Measurements from ENCODE around the gene MED22. TPM values are rescaled to one million over a fixed set of nuclear protein-coding genes. Genes with fewer than 3 reads are reported as not detected.
"Not testable (repeated sequence)": the region's sequence is repeated elsewhere in the genome, so short reads cannot be mapped to it uniquely, and the experiment has no call there.

The MED22 gene
- polyA plus RNA-seq (2011; rRNA removed) (18.4 and 28.3 TPM in 2 replicates), polyA minus RNA-seq (2011; rRNA and poly(A)+ RNA removed) (19.9 and 35.0 TPM in 2 replicates)

DNA sequence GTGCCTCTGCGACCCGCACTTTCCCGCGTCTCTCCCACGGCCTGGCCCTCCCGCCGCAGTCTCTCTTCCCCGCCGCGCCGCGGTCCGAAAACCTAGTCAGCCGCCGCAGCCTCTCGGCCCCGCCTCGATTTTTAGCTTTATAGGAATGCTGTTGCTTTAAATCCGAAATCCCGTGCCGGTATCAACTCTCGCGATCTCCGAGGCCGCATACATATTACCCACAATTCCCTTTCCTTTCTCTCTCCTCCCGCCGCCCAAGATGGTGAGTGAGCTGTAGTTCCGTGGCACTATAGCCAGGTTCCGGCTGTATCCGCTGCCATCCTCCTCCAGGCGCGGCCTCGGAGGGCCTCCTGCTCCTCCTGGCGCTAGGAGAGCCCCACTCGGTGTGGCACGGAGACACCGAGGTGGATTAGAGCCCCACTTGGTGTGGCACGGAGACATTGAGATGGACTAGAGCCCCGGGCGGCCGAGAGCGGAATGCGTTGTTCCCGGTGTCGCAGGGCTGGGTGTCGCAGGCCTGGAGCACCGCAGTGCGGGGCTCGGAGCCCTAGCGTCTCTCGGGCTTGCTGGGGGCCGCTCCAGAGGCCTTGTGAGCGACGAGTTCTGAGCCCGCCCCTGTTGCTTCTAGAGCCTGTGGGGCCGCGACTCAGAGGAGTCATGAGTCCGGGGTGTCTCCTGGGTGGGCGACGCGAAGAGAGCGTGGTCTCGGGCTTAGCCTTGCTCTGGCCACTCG lies at the start of gene MED22, which contains the start of gene RPL7A:
Gene MED22, minus strand, starts transcription at position 147 of the 733 bp plus-strand sequence. CDS start 1,469 bp downstream, outside the sequence.
Gene RPL7A, plus strand, starts transcription at position 234 of the 733 bp plus-strand sequence. Its CDS starts 26 bp downstream, at position 260.
- POLR2A ChIA-PET = interaction anchor here (0.6 to 1.0 kb wide), 4 partner anchors 13 to 318 kb away, joined by 3 to 8 read pairs (median 4); partner anchors contain the start of gene SURF6
- CTCF ChIA-PET = no interaction called here
- Histone ChIP-seq H3K27me3 (ENCODE audit: control insufficient read depth, insufficient read depth, low read length) (no peaks in the 10 kb centered on the region), H3K4me3 (ENCODE audit: low read depth, low read length) (peak within 1 kb of the TSS; percentile 99), H3K36me3 (ENCODE audit: control insufficient read depth, insufficient read depth, low read length) (peaks cover 51% of the 10 kb centered on the region)
- DNase-seq (ENCODE audit: low read depth) = peak; percentile 87
- TF ChIP-seq, protein P1, sequence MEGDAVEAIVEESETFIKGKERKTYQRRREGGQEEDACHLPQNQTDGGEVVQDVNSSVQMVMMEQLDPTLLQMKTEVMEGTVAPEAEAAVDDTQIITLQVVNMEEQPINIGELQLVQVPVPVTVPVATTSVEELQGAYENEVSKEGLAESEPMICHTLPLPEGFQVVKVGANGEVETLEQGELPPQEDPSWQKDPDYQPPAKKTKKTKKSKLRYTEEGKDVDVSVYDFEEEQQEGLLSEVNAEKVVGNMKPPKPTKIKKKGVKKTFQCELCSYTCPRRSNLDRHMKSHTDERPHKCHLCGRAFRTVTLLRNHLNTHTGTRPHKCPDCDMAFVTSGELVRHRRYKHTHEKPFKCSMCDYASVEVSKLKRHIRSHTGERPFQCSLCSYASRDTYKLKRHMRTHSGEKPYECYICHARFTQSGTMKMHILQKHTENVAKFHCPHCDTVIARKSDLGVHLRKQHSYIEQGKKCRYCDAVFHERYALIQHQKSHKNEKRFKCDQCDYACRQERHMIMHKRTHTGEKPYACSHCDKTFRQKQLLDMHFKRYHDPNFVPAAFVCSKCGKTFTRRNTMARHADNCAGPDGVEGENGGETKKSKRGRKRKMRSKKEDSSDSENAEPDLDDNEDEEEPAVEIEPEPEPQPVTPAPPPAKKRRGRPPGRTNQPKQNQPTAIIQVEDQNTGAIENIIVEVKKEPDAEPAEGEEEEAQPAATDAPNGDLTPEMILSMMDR (IDR thresholded peaks at IDR 0.05; ENCODE audit: insufficient read depth, low read depth, low read length) = no peak

DNA sequence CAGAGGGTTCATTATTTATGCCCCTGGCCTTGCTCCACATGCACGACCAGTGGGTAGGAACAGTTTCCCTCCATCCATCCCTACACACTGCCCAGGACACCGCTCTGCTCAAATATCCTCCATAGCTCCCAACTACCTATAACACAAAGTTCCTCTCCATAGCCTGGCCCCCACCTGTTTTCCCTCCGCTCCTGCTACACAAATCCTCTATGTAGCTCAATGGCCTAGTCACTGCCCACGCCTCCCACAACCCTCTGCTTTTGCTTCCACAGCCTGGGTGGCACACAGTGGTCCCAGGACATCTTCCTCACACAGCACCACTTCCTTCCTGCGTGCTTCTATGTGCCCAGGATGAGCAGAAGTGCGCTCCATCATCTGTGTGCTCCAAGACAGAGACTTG lies 49.4 kb upstream of the MED22 start:
- no peak for DNase-seq (ENCODE audit: low read depth)
- Histone ChIP-seq H3K4me3 (ENCODE audit: low read depth, low read length) (no peak overlapping the region), H3K27me3 (ENCODE audit: control insufficient read depth, insufficient read depth, low read length) (peaks cover 13% of the 10 kb centered on the region), H3K36me3 (ENCODE audit: control insufficient read depth, insufficient read depth, low read length) (peaks cover 3% of the 10 kb centered on the region; the same call in 1 of the 2 replicates)
- ChIA-PET CTCF (interaction anchor here (1.4 kb wide), 2 partner anchors 11 to 98 kb away, joined by 4 to 5 read pairs; no protein-coding TSS in a partner anchor), POLR2A (no interaction called here)
- TF ChIP-seq, protein P1 (IDR thresholded peaks at IDR 0.05; ENCODE audit: insufficient read depth, low read depth, low read length) = no peak

DNA sequence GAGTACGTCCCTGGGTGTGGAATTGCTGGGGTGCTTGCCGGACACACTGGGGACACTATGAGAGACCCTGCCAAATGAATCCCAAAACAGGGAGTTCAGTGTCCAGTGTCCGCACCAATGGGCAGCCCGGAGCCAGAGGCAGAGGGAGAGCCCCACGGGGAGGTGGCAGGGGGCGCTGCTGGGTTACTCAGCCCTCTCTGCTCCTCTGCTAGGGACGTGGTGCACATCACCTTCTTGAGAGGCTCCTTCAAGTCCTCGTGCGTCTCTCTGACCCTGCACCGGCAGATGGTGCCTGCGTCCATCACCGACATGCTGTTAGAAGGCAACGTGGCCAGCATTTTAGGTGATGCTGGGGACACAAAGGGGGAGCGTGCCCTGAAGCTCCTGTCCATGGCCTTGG lies 49.0 kb upstream of the MED22 start:
- DNase-seq (ENCODE audit: low read depth) = no peak
- ChIA-PET CTCF (interaction anchor here (1.4 kb wide), 2 partner anchors 11 to 99 kb away, joined by 4 to 5 read pairs; no protein-coding TSS in a partner anchor), POLR2A (no interaction called here)
- H3K4me3 ChIP-seq (ENCODE audit: low read depth, low read length) = no peak overlapping the region
- peaks cover 3% of the 10 kb centered on the region; the same call in 1 of the 2 replicates for H3K36me3 ChIP-seq (ENCODE audit: control insufficient read depth, insufficient read depth, low read length)
- H3K27me3 ChIP-seq (ENCODE audit: control insufficient read depth, insufficient read depth, low read length) = peaks cover 13% of the 10 kb centered on the region
- TF ChIP-seq, protein P1 (IDR thresholded peaks at IDR 0.05; ENCODE audit: insufficient read depth, low read depth, low read length) = peak; percentile 44

DNA sequence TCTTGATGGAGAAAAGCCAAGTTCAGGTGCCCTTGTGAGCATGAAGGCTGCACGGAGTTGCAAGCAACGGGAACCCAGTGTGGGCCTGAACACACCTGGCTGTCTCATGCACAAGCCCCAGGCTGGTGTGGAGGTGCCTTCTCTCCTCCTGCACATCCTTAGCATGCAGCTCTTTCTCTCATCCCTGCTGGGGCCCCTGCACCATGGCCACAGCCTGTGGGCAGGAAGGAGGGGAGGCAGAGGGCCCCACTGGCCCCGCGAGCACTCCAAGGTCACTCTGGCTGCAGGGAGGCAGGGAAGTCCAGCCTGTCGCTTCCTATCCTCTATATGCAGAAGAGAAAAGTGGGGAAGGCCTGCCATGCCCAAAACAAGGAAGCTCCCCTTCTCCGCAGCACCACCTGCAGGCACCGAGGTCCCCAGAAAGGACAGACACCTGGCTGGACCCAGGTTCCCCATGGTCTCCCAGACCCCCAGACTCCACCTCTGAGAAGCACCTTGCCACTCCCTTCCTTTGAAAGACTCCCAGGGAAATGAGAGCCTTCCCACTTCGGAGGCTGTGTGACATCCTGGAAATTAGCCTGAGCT lies 46.8 kb upstream of the MED22 start:
- H3K36me3 ChIP-seq (ENCODE audit: control insufficient read depth, insufficient read depth, low read length) = no peaks in the 10 kb centered on the region
- TF ChIP-seq, protein P1 (IDR thresholded peaks at IDR 0.05; ENCODE audit: insufficient read depth, low read depth, low read length) = no peak
- ChIA-PET POLR2A (no interaction called here), CTCF (interaction anchor here (0.9 to 1.7 kb wide), 2 partner anchors 8 to 89 kb away, joined by 3 to 5 read pairs; no protein-coding TSS in a partner anchor)
- peaks cover 13% of the 10 kb centered on the region for H3K27me3 ChIP-seq (ENCODE audit: control insufficient read depth, insufficient read depth, low read length)
- no peak for DNase-seq (ENCODE audit: low read depth)
- H3K4me3 ChIP-seq (ENCODE audit: low read depth, low read length) = no peak overlapping the region

DNA sequence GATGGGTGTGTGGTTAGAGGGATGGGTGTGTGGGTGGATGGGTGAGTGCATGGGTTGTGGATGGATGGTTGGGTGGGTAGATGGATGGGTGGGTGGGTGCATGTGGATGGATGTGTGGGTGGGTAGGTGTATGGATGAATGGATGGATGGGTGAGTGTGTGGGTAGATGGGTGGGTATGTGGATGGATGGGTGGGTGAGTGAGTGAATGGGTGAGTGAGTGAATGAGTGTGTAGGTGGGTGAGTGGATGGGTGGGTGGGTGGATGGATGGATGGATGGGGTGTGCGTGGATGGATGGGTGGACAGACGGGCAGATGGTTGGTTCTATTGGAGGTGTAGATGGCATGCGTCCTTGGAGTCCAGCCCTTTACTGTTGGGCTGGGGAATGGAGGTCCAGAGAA lies 45.5 kb upstream of the MED22 start:
- TF ChIP-seq, protein P1 (IDR thresholded peaks at IDR 0.05; ENCODE audit: insufficient read depth, low read depth, low read length) = no peak
- ChIA-PET CTCF (no interaction called here), POLR2A (no interaction called here)
- no peak overlapping the region for H3K4me3 ChIP-seq (ENCODE audit: low read depth, low read length)
- no peaks in the 10 kb centered on the region for H3K36me3 ChIP-seq (ENCODE audit: control insufficient read depth, insufficient read depth, low read length)
- H3K27me3 ChIP-seq (ENCODE audit: control insufficient read depth, insufficient read depth, low read length) = peaks cover 13% of the 10 kb centered on the region
- DNase-seq (ENCODE audit: low read depth) = no peak

DNA sequence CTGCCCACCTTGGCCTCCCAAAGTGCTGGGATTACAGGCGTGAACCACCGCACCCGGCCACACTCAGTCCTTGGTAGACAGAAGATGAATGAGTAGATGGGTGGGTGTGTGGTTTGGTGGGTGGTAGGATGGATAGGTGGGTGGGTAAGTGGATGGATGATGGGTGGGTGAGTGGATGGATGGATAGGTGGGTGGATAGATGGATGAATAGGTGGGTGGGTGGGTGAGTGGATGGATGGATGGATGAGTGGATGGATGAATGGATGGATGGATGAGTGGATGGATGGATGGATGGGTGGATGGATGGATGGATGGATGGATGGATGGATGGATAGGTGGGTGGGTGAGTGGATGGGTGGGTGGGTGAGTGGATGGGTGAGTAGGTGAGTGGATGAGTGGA lies 44.4 kb upstream of the MED22 start:
- H3K27me3 ChIP-seq (ENCODE audit: control insufficient read depth, insufficient read depth, low read length); CTCF ChIA-PET; POLR2A ChIA-PET; DNase-seq (ENCODE audit: low read depth); H3K4me3 ChIP-seq (ENCODE audit: low read depth, low read length); H3K36me3 ChIP-seq (ENCODE audit: control insufficient read depth, insufficient read depth, low read length): not testable (repeated sequence)

DNA sequence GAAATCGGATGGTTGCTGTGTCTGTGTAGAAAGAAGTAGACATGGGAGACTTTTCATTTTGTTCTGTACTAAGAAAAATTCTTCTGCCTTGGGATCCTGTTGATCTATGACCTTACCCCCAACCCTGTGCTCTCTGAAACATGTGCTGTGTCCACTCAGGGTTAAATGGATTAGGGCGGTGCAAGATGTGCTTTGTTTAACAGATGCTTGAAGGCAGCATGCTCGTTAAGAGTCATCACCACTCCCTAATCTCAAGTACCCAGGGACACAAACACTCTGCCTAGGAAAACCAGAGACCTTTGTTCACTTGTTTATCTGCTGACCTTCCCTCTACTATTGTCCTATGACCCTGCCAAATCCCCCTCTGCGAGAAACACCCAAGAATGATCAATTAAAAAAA lies 43.5 kb upstream of the MED22 start:
- DNase-seq (ENCODE audit: low read depth); POLR2A ChIA-PET; H3K27me3 ChIP-seq (ENCODE audit: control insufficient read depth, insufficient read depth, low read length); H3K4me3 ChIP-seq (ENCODE audit: low read depth, low read length); H3K36me3 ChIP-seq (ENCODE audit: control insufficient read depth, insufficient read depth, low read length); CTCF ChIA-PET: not testable (repeated sequence)
